ENCODE measurements around the gene DNAJC1.
"Not testable (repeated sequence)": the region's sequence is repeated elsewhere in the genome, so short reads cannot be mapped to it uniquely, and the experiment has no call there.

Gene DNAJC1

GRCh38 chr10:21825345-21825744 is 178.2 kb downstream of the DNAJC1 start:
- DNase-seq (ENCODE audit: low read depth) = no peak

- no peak for DNase-seq (ENCODE audit: low read depth)
Measured at GRCh38 chr10:21824409-21824808, 179.1 kb downstream of the DNAJC1 start.

- DNase-seq (ENCODE audit: low read depth) = no peak
Measured at GRCh38 chr10:21823617-21824016, 179.9 kb downstream of the DNAJC1 start.

- DNase-seq (ENCODE audit: low read depth) = not testable (repeated sequence)
Measured at GRCh38 chr10:21822273-21822672, 181.3 kb downstream of the DNAJC1 start.

GRCh38 chr10:21820952-21821351 is 182.6 kb downstream of the DNAJC1 start:
- no peak for DNase-seq (ENCODE audit: low read depth)

- not testable (repeated sequence) for DNase-seq (ENCODE audit: low read depth)
Measured at GRCh38 chr10:21818416-21818815, 185.1 kb downstream of the DNAJC1 start.

- no peak for DNase-seq (ENCODE audit: low read depth)
Measured at GRCh38 chr10:21814866-21815265, 188.7 kb downstream of the DNAJC1 start.

- DNase-seq (ENCODE audit: low read depth) = no peak
Measured at GRCh38 chr10:21813946-21814345, 189.6 kb downstream of the DNAJC1 start.

- no peak for DNase-seq (ENCODE audit: low read depth)
Measured at GRCh38 chr10:21811245-21811585, 192.3 kb downstream of the DNAJC1 start.

GRCh38 chr10:21810582-21811244 is 192.8 kb downstream of the DNAJC1 start:
- no peak for DNase-seq (ENCODE audit: low read depth)

- no peak for DNase-seq (ENCODE audit: low read depth)
Measured at GRCh38 chr10:21808550-21808949, 195.0 kb downstream of the DNAJC1 start.

GRCh38 chr10:21807180-21807579 is 196.3 kb downstream of the DNAJC1 start:
- DNase-seq (ENCODE audit: low read depth) = no peak

- DNase-seq (ENCODE audit: low read depth) = no peak
Measured at GRCh38 chr10:21803374-21803773, 200.2 kb downstream of the DNAJC1 start.

- DNase-seq (ENCODE audit: low read depth) = no peak
Measured at GRCh38 chr10:21801609-21802008, 201.9 kb downstream of the DNAJC1 start.

GRCh38 chr10:21797984-21798765 is 205.4 kb downstream of the DNAJC1 start:
- no peak for DNase-seq (ENCODE audit: low read depth)

- no peak for DNase-seq (ENCODE audit: low read depth)
Measured at GRCh38 chr10:21797533-21797932, 206.0 kb downstream of the DNAJC1 start.

GRCh38 chr10:21791276-21791675 is 212.3 kb downstream of the DNAJC1 start:
- DNase-seq (ENCODE audit: low read depth) = no peak

GRCh38 chr10:21776883-21777282 is 226.6 kb downstream of the DNAJC1 start:
- no peak for DNase-seq (ENCODE audit: low read depth)

GRCh38 chr10:21771219-21771618 is 232.3 kb downstream of the DNAJC1 start:
- no peak for DNase-seq (ENCODE audit: low read depth)

- no peak for DNase-seq (ENCODE audit: low read depth)
Measured at GRCh38 chr10:21769041-21769440, 234.5 kb downstream of the DNAJC1 start.

GRCh38 chr10:21764466-21765189 is 238.9 kb downstream of the DNAJC1 start:
- no peak for DNase-seq (ENCODE audit: low read depth)

GRCh38 chr10:21760332-21760731 is 243.2 kb downstream of the DNAJC1 start:
- no peak for DNase-seq (ENCODE audit: low read depth)

GRCh38 chr10:21759232-21759631 is 244.3 kb downstream of the DNAJC1 start:
- DNase-seq (ENCODE audit: low read depth) = no peak

Measured in stimulated activated CD8-positive, alpha-beta memory T cell treated with anti-CD3 and anti-CD28 coated beads, Interleukin-7, amount 100 ng/mL, for 24 hours (primary cell).